NT2/D1 (cell line): ENCODE measurements around the gene TBC1D4.

ENCODE experiments used
- SUZ12 ChIP-seq: IDR thresholded peaks from 2 replicates; pipeline ENCODE4 v1.6.1; 2011; ENCODE audit not compliant: insufficient read length, insufficient read depth; ENCODE audit errors: extremely low read depth
- YY1 ChIP-seq: IDR thresholded peaks from 2 replicates; pipeline ENCODE4 v1.6.1; 2011; ENCODE audit not compliant: insufficient read length, insufficient read depth
- ZNF274 ChIP-seq: IDR thresholded peaks from 2 replicates; pipeline ENCODE4 v1.6.1; 2011; ENCODE audit warnings: mild to moderate bottlenecking, low read depth, low read length

DNA sequence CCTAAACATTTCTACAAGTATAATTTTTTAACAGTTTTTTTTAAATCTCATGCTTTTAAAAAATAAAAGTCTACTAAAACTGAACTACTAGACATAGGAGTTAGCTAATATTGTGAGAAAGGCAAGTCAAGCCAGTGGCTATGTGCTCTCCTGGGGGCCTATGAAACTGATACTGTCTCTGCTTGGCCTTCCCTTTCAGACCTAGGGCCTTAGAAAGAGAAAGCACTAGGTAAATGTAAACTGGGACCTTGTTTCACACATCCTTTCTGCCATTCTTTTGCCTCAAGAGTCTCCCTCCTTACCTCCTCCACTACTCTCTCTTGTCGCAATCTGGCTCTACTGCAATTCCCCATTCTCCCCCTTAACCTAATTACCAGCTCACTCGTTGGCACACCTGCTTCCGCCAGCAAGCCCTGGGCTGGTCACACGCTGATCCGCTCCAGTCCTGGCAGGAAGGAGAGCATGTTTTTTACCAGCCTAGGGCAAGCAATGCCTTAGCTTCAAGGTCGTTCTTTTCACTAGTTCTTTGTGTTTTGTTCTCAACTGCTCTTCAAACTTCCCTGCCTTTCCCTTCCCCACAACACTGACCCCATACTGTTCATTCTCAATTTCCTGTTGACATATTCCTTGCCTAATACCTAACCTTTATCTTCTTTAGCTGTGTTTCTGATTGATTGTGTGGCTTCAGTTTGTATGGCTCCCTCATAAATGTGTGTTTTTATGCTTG lies 23.1 kb downstream of the TBC1D4 start:
- TF ChIP-seq YY1: no peak
- TF ChIP-seq ZNF274: no peak
- TF ChIP-seq SUZ12: no peak
